Mucosa of descending colon (tissue), 3 donors: ENCODE results near the gene FRS3. TPM values are rescaled to one million over a fixed set of nuclear protein-coding genes. Genes with fewer than 3 reads are reported as not detected.

ENCODE experiments used
- total RNA-seq, 3 donors: library from RNA; stranded (reverse); fragmentation: NEBNext Ultra II Directional in 2 of 3; extraction: Animal tissue kit (Norgen Biotek cat#: 25700) in 2 of 3; gene quantifications; one replicate each; pipeline versions ENCODE4 v1.2.1 to v1.2.4, GENCODE V29; 2021 to 2023
- donor health status: DM: no; HTN: no; CAD: no; lungs with moderate emphysema.
- donor health status: DM: no; HTN: no; CAD: no.
- donor health status: DM: no; HTN: yes; CAD: no.

FRS3 gene
- total RNA-seq, 3 donors from 2014 or later = 3.6 to 7.9 (median 4.6) TPM

Other genes starting within 250 kb of the FRS3 start
- gene FOXP4, start 233.5 kb downstream of the FRS3 start, total RNA-seq = 10 to 100 TPM; 31.5 to 34.9 (median 33.8) TPM
- gene MDFI, start 141.4 kb downstream of the FRS3 start, total RNA-seq = 1 to 10 TPM in 2 of 3 donors, under 1 TPM in 1; 0.96 to 2.2 (median 2.1) TPM
- 10 to 100 TPM; 35.2 to 44.5 (median 40.2) TPM for gene TFEB, start 44.3 kb downstream of the FRS3 start, total RNA-seq
- gene PGC, start 32.5 kb downstream of the FRS3 start, total RNA-seq = not detected
- 1 to 10 TPM; 2.7 to 6.7 (median 6.1) TPM for gene PRICKLE4, start 882 bp upstream of the FRS3 start, total RNA-seq
- gene TOMM6, start 7.8 kb upstream of the FRS3 start, total RNA-seq = 100 to 1,000 TPM in 1 of 3 donors, 10 to 100 TPM in 2; 96.9 to 116 (median 96.9) TPM
- gene USP49, start 115.5 kb upstream of the FRS3 start, total RNA-seq = 1 to 10 TPM; 2.8 to 3.7 (median 3.2) TPM
- gene MED20, start 141.2 kb upstream of the FRS3 start, total RNA-seq = 10 to 100 TPM; 15.5 to 21.2 (median 18.6) TPM
- 10 to 100 TPM in 2 of 3 donors, 1 to 10 TPM in 1; 7.5 to 10.5 (median 10.2) TPM for gene BYSL, start 141.6 kb upstream of the FRS3 start, total RNA-seq
- gene CCND3, start 161.9 kb upstream of the FRS3 start, total RNA-seq = 10 to 100 TPM; 51.2 to 69.1 (median 60.0) TPM